Lower lobe of right lung (tissue), 2 donors: ENCODE data around the gene SFRP5. TPM values are rescaled to one million over a fixed set of nuclear protein-coding genes. Genes with fewer than 3 reads are reported as not detected.

Experiments
- ATAC-seq, 2 donors: fragments of 200-7000 bp; cut with Tn5 transposase; one replicate each; pipeline ENCODE4 v1.9.1; 2020 to 2022; ENCODE audit warnings: mild to moderate bottlenecking in 2 of 2, moderate library complexity in 2 of 2
- DNase-seq: peaks from one replicate; pipeline ENCODE4 v3.0.0-alpha.2; 2020
- H3K27ac ChIP-seq: fragments of 200-600 bp; one replicate; pipeline ENCODE4 v1.8.0; 2022
- H3K27me3 ChIP-seq: fragments of 200-600 bp; one replicate; pipeline ENCODE4 v1.8.0; 2022; ENCODE audit warnings: low read depth
- H3K36me3 ChIP-seq: fragments of 200-600 bp; one replicate; pipeline ENCODE4 v1.8.0; 2022; ENCODE audit warnings: mild to moderate bottlenecking
- H3K4me1 ChIP-seq: fragments of 200-600 bp; one replicate; pipeline ENCODE4 v1.8.0; 2022
- H3K4me3 ChIP-seq: fragments of 200-600 bp; one replicate; pipeline ENCODE4 v1.8.0; 2022; ENCODE audit warnings: mild to moderate bottlenecking
- H3K9me3 ChIP-seq: fragments of 200-600 bp; one replicate; pipeline ENCODE4 v1.8.0; 2022
- intact Hi-C: fragments of 100-400 bp; cut with DNase I; formaldehyde crosslinking; loops from one replicate; pipeline ENCODE4 v1.11.0; 2022
- total RNA-seq: library from RNA; stranded (reverse); fragmentation: NEBNext Ultra II Directional; extraction: Animal tissue kit (Norgen Biotek cat#: 25700); gene quantifications from one replicate; pipeline ENCODE4 v1.2.1, GENCODE V29; 2021
- TF ChIP-seq, protein P1 (sequence below): fragments of 200-600 bp; IDR thresholded peaks from one replicate; pipeline ENCODE4 v1.8.0; 2022; ENCODE audit warnings: antibody characterized with exemption, mild to moderate bottlenecking
- donor health status: DM: no; HTN: yes; CAD: no; lungs with severe emphysema.

The SFRP5 gene
- total RNA-seq, 1 donor from 2014 or later: 0.27 TPM

DNA sequence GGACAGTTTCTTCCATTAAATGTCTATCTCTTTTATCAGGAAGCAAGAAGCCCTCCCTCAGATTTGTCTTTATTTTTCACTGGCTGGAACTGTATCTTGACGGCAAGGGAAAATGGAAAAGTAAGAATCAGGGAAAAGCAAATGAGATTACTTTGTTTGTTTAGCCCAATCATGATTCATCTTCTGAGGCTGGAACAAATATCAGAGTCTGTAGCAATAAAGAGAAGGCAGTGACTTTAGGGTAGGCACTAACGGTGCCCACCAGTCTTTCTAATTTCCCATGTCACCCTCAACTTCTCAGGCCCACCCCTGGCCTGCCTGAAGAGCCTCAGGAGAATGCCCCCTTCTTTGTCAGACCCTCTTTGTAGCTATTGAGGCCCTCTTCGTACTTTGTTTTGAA, 41.5 kb upstream of the SFRP5 start:
- intact Hi-C loops: no loop called here
- no peaks in the 10 kb centered on the region for H3K4me1 ChIP-seq
- no peak overlapping the region for H3K4me3 ChIP-seq
- H3K27me3 ChIP-seq: peaks cover 23% of the 10 kb centered on the region
- DNase-seq (no peak), ATAC-seq (no peak)
- no peak overlapping the region for H3K27ac ChIP-seq
- TF ChIP-seq, protein P1, sequence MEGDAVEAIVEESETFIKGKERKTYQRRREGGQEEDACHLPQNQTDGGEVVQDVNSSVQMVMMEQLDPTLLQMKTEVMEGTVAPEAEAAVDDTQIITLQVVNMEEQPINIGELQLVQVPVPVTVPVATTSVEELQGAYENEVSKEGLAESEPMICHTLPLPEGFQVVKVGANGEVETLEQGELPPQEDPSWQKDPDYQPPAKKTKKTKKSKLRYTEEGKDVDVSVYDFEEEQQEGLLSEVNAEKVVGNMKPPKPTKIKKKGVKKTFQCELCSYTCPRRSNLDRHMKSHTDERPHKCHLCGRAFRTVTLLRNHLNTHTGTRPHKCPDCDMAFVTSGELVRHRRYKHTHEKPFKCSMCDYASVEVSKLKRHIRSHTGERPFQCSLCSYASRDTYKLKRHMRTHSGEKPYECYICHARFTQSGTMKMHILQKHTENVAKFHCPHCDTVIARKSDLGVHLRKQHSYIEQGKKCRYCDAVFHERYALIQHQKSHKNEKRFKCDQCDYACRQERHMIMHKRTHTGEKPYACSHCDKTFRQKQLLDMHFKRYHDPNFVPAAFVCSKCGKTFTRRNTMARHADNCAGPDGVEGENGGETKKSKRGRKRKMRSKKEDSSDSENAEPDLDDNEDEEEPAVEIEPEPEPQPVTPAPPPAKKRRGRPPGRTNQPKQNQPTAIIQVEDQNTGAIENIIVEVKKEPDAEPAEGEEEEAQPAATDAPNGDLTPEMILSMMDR: no peak
- no peaks in the 10 kb centered on the region for H3K9me3 ChIP-seq
- H3K36me3 ChIP-seq: no peaks in the 10 kb centered on the region

DNA sequence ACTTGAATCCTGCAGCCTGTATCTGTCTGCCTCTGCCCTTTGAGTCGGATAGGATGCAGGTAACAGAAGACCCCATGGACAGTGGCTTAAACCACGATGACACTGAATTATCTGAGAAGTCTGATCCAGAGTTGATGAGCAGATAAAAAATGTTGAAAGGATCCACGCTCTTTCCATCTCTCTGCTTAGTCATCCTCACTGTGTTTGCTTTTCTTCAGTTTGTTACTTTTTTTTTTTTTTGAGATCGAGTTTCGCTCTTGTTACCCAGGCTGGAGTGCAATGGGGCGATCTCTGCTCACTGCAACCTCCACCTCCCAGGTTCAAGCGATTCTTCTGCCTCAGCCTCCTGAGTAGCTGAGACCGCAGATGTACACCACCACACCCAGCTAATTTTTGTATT, 40.9 kb upstream of the SFRP5 start:
- no peak for ATAC-seq
- no peak overlapping the region for H3K4me3 ChIP-seq
- peaks cover 23% of the 10 kb centered on the region for H3K27me3 ChIP-seq
- no peak for DNase-seq
- intact Hi-C loops: no loop called here
- TF ChIP-seq, protein P1: no peak
- no peak overlapping the region for H3K27ac ChIP-seq
- no peaks in the 10 kb centered on the region for H3K36me3 ChIP-seq
- H3K4me1 ChIP-seq: no peaks in the 10 kb centered on the region
- no peaks in the 10 kb centered on the region for H3K9me3 ChIP-seq

DNA sequence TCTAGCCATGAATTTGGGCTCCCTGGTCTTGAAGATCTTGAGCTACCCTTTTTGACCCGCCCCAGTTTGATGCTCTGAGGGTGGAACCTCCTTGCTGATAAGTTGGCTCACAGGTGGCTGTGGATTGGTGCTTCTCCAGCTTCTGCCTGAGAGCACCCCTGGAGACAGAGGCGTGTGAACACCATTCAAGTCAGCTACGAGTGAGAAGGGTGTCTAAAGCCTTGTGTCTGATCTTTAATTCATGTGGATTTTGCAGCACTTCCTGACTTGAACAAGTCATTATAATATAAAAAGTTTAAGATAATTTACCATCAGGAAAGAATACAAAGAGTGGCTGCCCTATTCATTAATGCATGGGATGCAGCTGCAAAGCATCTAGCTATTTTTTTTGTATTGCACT, 40.2 kb upstream of the SFRP5 start:
- H3K4me1 ChIP-seq: no peaks in the 10 kb centered on the region
- DNase-seq: no peak
- ATAC-seq: no peak
- no peaks in the 10 kb centered on the region for H3K36me3 ChIP-seq
- intact Hi-C loops: no loop called here
- H3K27ac ChIP-seq: no peak overlapping the region
- H3K4me3 ChIP-seq: no peak overlapping the region
- H3K9me3 ChIP-seq: no peaks in the 10 kb centered on the region
- TF ChIP-seq, protein P1: no peak
- peaks cover 23% of the 10 kb centered on the region for H3K27me3 ChIP-seq

DNA sequence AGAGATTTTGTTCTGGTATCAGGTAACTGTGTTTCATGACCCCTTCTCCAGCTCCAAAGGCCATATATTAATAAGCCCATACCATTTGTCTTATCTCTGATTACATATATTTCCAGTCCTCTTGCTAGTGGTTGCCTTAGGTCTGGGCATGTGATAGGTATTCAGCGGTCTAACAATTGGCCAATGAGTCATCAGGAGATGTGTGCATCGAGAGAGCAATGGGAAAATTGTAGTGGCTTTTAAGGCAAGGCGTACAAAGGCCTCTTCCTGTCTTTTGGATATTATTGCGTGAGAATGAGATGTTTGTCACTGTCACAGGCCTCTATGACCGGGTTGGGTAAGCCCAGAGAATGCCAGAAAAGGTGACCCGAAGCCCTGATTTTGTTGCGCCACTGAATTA, 38.6 kb upstream of the SFRP5 start:
- TF ChIP-seq, protein P1: no peak
- ATAC-seq: no peak
- no peaks in the 10 kb centered on the region for H3K36me3 ChIP-seq
- no peak overlapping the region for H3K27ac ChIP-seq
- H3K27me3 ChIP-seq: peaks cover 10% of the 10 kb centered on the region
- no peaks in the 10 kb centered on the region for H3K9me3 ChIP-seq
- no peaks in the 10 kb centered on the region for H3K4me1 ChIP-seq
- intact Hi-C loops: no loop called here
- H3K4me3 ChIP-seq: no peak overlapping the region
- no peak for DNase-seq

DNA sequence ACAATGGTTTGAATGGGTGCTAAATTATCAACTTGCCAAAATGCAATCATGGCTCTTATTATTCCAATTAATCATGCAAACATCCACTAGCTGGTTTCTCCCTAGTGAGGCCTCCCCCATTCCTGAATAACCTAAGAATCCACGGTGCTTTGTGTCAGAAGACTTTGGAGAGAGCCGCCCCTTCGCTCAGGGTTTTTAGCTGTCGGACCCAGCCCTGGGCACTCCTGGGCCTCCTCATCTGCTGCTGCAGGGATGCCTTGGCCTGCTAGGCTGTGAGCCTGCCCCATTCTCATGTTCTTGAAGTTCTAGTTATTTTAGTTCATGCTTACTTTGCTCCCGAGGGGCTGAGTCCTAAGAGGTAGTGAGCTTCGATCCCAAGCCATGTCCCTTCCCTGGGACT, 34.1 kb upstream of the SFRP5 start:
- no peak for ATAC-seq
- intact Hi-C loops: no loop called here
- Histone ChIP-seq H3K4me3 (no peak overlapping the region), H3K4me1 (no peaks in the 10 kb centered on the region), H3K27me3 (no peaks in the 10 kb centered on the region), H3K27ac (no peak overlapping the region), H3K36me3 (no peaks in the 10 kb centered on the region), H3K9me3 (no peaks in the 10 kb centered on the region)
- no peak for DNase-seq
- TF ChIP-seq, protein P1: no peak
